HG03095 (cell line): Measurements from ENCODE around the gene CD9.
A peak's percentile ranks its signal among the peaks of the same experiment; 100 is the strongest.
"Not testable (repeated sequence)": the region's sequence is repeated elsewhere in the genome, so short reads cannot be mapped to it uniquely, and the experiment has no call there.

Experiments used
- ATAC-seq: cut with Tn5 transposase; IDR thresholded peaks from one replicate; pipeline ENCODE4 v1.9.1; 2021; ENCODE audit warnings: moderate library complexity; ENCODE audit not compliant: unreplicated experiment

Gene CD9

GRCh38 chr12:6200256-6201212 is at the start of gene CD9:
CD9 (plus strand) TSS chr12:6200400; CDS start chr12:6200500, 100 bp downstream.
- no peak for ATAC-seq

- ATAC-seq: no peak
Observed at GRCh38 chr12:6154730-6155459, 45.3 kb upstream of the CD9 start.

GRCh38 chr12:6157482-6157881 is 42.7 kb upstream of the CD9 start:
- ATAC-seq: no peak

GRCh38 chr12:6158255-6158654 is 41.9 kb upstream of the CD9 start:
- no peak for ATAC-seq

GRCh38 chr12:6158749-6159148 is 41.5 kb upstream of the CD9 start:
- no peak for ATAC-seq

- not testable (repeated sequence) for ATAC-seq
Observed at GRCh38 chr12:6159166-6160011, 40.8 kb upstream of the CD9 start.

GRCh38 chr12:6160049-6160649 is 40.1 kb upstream of the CD9 start:
- ATAC-seq: not testable (repeated sequence)

GRCh38 chr12:6161124-6161882 is 38.9 kb upstream of the CD9 start:
- no peak for ATAC-seq

- ATAC-seq: no peak
Observed at GRCh38 chr12:6163416-6164060, 36.7 kb upstream of the CD9 start.

- no peak for ATAC-seq
Observed at GRCh38 chr12:6165395-6165794, 34.8 kb upstream of the CD9 start.

- ATAC-seq: no peak
Observed at GRCh38 chr12:6166808-6167207, 33.4 kb upstream of the CD9 start.

GRCh38 chr12:6167327-6168280 is 32.6 kb upstream of the CD9 start:
- peak; percentile 75 for ATAC-seq

- ATAC-seq: no peak
Observed at GRCh38 chr12:6171409-6172015, 28.7 kb upstream of the CD9 start.

GRCh38 chr12:6172086-6172485 is 28.1 kb upstream of the CD9 start:
- no peak for ATAC-seq

GRCh38 chr12:6172862-6173261 is 27.3 kb upstream of the CD9 start:
- ATAC-seq: no peak

GRCh38 chr12:6177642-6178358 is 22.4 kb upstream of the CD9 start:
- ATAC-seq: no peak
